CD4-positive, alpha-beta T cell treated with Interferon alpha-2 for 1 hour (primary cell): Measurements from ENCODE around the gene MKLN1.
"Not testable (repeated sequence)": the region's sequence is repeated elsewhere in the genome, so short reads cannot be mapped to it uniquely, and the experiment has no call there.

ENCODE experiments used
- DNase-seq, 2 donors: peaks; one replicate each; pipeline ENCODE4 v3.0.0-alpha.2; 2020 to 2022

Gene MKLN1

GRCh38 chr7:131503639-131504038 lies 176.0 kb downstream of the MKLN1 start:
- DNase-seq = no peak

- DNase-seq = no peak
These were observed 176.7 kb downstream of the MKLN1 start for GRCh38 chr7:131504157-131504899.

- not testable (repeated sequence) for DNase-seq
These were observed 177.5 kb downstream of the MKLN1 start for GRCh38 chr7:131505037-131505620.

- no peak for DNase-seq
These were observed 178.2 kb downstream of the MKLN1 start for GRCh38 chr7:131505636-131506557.

- no peak for DNase-seq
These were observed 178.9 kb downstream of the MKLN1 start for GRCh38 chr7:131506597-131506996.

- DNase-seq = peak; percentile 68 to 77
These were observed 180.1 kb downstream of the MKLN1 start for GRCh38 chr7:131507592-131508331.

GRCh38 chr7:131508754-131509486 lies 181.2 kb downstream of the MKLN1 start:
- DNase-seq = no peak

GRCh38 chr7:131509781-131510180 lies 182.1 kb downstream of the MKLN1 start:
- no peak for DNase-seq

- DNase-seq = no peak
These were observed 183.4 kb downstream of the MKLN1 start for GRCh38 chr7:131511071-131511470.

- no peak for DNase-seq
These were observed 184.3 kb downstream of the MKLN1 start for GRCh38 chr7:131511774-131512535.

- DNase-seq = peak; percentile 69 to 74
These were observed 185.8 kb downstream of the MKLN1 start for GRCh38 chr7:131513245-131514061.

- DNase-seq = not testable (repeated sequence)
These were observed 187.8 kb downstream of the MKLN1 start for GRCh38 chr7:131515471-131515870.

GRCh38 chr7:131517218-131517923 lies 189.7 kb downstream of the MKLN1 start:
- DNase-seq = no peak

- DNase-seq = no peak
These were observed 190.9 kb downstream of the MKLN1 start for GRCh38 chr7:131518626-131519025.

- no peak for DNase-seq
These were observed 194.0 kb downstream of the MKLN1 start for GRCh38 chr7:131521651-131522163.

- DNase-seq = peak in 1 of 2 donors; percentile 45
These were observed 194.8 kb downstream of the MKLN1 start for GRCh38 chr7:131522325-131522930.

- no peak for DNase-seq
These were observed 196.4 kb downstream of the MKLN1 start for GRCh38 chr7:131524115-131524514.

GRCh38 chr7:131524703-131525102 lies 197.0 kb downstream of the MKLN1 start:
- no peak for DNase-seq

GRCh38 chr7:131525820-131526219 lies 198.1 kb downstream of the MKLN1 start:
- DNase-seq = no peak
